ENCODE measurements around the gene TMEM232.
"Not testable (repeated sequence)": the region's sequence is repeated elsewhere in the genome, so short reads cannot be mapped to it uniquely, and the experiment has no call there.

The TMEM232 gene

GRCh38 chr5:110735556-110735955, 9.1 kb upstream of the TMEM232 start:
- no peak overlapping the region for H3K4me3 ChIP-seq (ENCODE audit: low read depth, low read length)
- no peak for TF ChIP-seq CTCF (IDR thresholded peaks at IDR 0.05; ENCODE audit: low read depth, low read length)

- H3K4me3 ChIP-seq (ENCODE audit: low read depth, low read length) = no peak overlapping the region
- TF ChIP-seq CTCF (IDR thresholded peaks at IDR 0.05; ENCODE audit: low read depth, low read length) = no peak
Measured at GRCh38 chr5:110734101-110734500, 7.6 kb upstream of the TMEM232 start.

GRCh38 chr5:110731499-110731898, 5.0 kb upstream of the TMEM232 start:
- not testable (repeated sequence) for H3K4me3 ChIP-seq (ENCODE audit: low read depth, low read length)

GRCh38 chr5:110727025-110727314, 499 bp upstream of the TMEM232 start:
- peak overlapping the region; percentile 38 for H3K4me3 ChIP-seq (ENCODE audit: low read depth, low read length)

GRCh38 chr5:110718311-110718710, 8.2 kb downstream of the TMEM232 start:
- H3K4me3 ChIP-seq (ENCODE audit: low read depth, low read length) = no peak overlapping the region
- no peak for TF ChIP-seq CTCF (IDR thresholded peaks at IDR 0.05; ENCODE audit: low read depth, low read length)

More at GRCh38 chr5:110727025-110727314, 499 bp upstream of the TMEM232 start:
- TF ChIP-seq CTCF (IDR thresholded peaks at IDR 0.05; ENCODE audit: low read depth, low read length) = no peak

- no peak overlapping the region for H3K4me3 ChIP-seq (ENCODE audit: low read depth, low read length)
- TF ChIP-seq CTCF (IDR thresholded peaks at IDR 0.05; ENCODE audit: low read depth, low read length) = no peak
Measured at GRCh38 chr5:110716247-110717245, 9.9 kb downstream of the TMEM232 start.

GRCh38 chr5:110707260-110707844, 19.1 kb downstream of the TMEM232 start:
- no peak overlapping the region for H3K4me3 ChIP-seq (ENCODE audit: low read depth, low read length)
- TF ChIP-seq CTCF (IDR thresholded peaks at IDR 0.05; ENCODE audit: low read depth, low read length) = no peak
